Skeletal muscle tissue (tissue), 4 donors: ENCODE data around the gene UCN3. TPM values are rescaled to one million over a fixed set of nuclear protein-coding genes. Genes with fewer than 3 reads are reported as not detected.

Experiments used
- H3K27ac ChIP-seq: one replicate; pipeline ENCODE4 v1.7.0; 2013; ENCODE audit warnings: mild to moderate bottlenecking, low read depth, low read length, inconsistent platforms
- H3K27me3 ChIP-seq, 3 donors: one replicate each; pipeline ENCODE4 v1.7.0; 2013; ENCODE audit warnings: low read length in 3 of 3; ENCODE audit not compliant: control insufficient read depth in 3 of 3, insufficient read depth in 3 of 3
- H3K36me3 ChIP-seq, 3 donors: one replicate each; pipeline ENCODE4 v1.7.0; 2013; ENCODE audit warnings: low read length in 3 of 3; ENCODE audit not compliant: control insufficient read depth in 3 of 3, insufficient read depth in 3 of 3
- H3K4me1 ChIP-seq, 3 donors: one replicate each; pipeline ENCODE4 v1.7.0; 2013; ENCODE audit warnings: low read length in 3 of 3, mild to moderate bottlenecking in 3 of 3; ENCODE audit not compliant: control insufficient read depth in 3 of 3, insufficient read depth in 3 of 3
- H3K4me3 ChIP-seq, 3 donors: one replicate each; pipeline ENCODE4 v1.7.0; 2013; ENCODE audit warnings: low read length in 3 of 3
- H3K9ac ChIP-seq, 3 donors: one replicate each; pipeline ENCODE4 v1.7.0; 2013; ENCODE audit warnings: low read length in 3 of 3, mild to moderate bottlenecking in 3 of 3, moderate library complexity in 2 of 3, low read depth in 1 of 3
- H3K9me3 ChIP-seq, 3 donors: one replicate each; pipeline ENCODE4 v1.7.0; 2013; ENCODE audit warnings: low read length in 3 of 3; ENCODE audit not compliant: control insufficient read depth in 3 of 3
- total RNA-seq: library from RNA; depleted of rRNA; stranded (reverse); fragments of >200 nt; gene quantifications from one replicate; pipeline ENCODE4 v1.2.3, GENCODE V29; 2014
- donor health status: Osteomylitis.

UCN3 gene
- total RNA-seq, 1 donor from 2014 or later, result not detected

- H3K9me3 ChIP-seq, result no peaks in the 10 kb centered on the region
Measured at GRCh38 chr10:5418584-5418983, 53.8 kb downstream of the UCN3 start.

DNA sequence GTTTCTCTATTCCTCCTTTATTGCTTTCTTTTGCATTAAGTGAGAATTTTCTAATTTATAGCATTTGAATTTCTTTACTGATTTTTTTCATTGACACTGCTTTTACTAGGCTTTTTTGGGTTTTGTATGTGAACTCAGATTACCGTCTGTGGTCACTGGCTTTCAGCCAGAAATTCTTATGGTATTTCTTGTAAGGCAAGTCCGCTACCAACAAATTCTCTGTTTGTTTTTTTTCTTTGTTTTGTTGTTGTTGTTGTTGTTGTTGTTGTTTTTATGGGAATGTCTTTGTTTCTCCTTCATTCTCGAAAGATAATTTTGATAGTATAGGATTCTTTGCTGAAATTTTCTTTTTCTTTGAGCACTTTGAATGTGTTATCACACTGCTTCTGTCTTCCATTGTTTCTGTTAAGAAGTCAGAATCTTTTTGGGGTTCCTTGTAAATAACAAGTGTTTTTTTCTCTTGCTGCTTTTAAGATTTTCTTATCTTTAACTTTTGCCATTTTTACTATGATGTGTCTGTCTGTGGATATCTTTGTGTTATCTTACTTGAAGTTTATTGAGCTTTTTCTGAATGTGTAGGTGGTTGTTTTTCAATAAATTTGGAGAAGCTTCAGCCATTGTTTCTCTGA lies 54.8 kb downstream of the UCN3 start:
- Histone ChIP-seq H3K9ac (no peak overlapping the region), H3K9me3 (no peaks in the 10 kb centered on the region), H3K4me1 (peaks cover 9 to 14% (median 10%) of the 10 kb centered on the region in 3 donors), H3K36me3 (no peaks in the 10 kb centered on the region), H3K27me3 (no peaks in the 10 kb centered on the region), H3K4me3 (no peak overlapping the region), H3K27ac (no peak overlapping the region)

More at GRCh38 chr10:5418584-5418983, 53.8 kb downstream of the UCN3 start:
- no peak overlapping the region for H3K27ac ChIP-seq
- no peaks in the 10 kb centered on the region for H3K27me3 ChIP-seq
- peaks cover 9 to 14% (median 13%) of the 10 kb centered on the region in 3 donors for H3K4me1 ChIP-seq
- H3K36me3 ChIP-seq, result no peaks in the 10 kb centered on the region
- no peak overlapping the region for H3K9ac ChIP-seq
- H3K4me3 ChIP-seq, result no peak overlapping the region

DNA sequence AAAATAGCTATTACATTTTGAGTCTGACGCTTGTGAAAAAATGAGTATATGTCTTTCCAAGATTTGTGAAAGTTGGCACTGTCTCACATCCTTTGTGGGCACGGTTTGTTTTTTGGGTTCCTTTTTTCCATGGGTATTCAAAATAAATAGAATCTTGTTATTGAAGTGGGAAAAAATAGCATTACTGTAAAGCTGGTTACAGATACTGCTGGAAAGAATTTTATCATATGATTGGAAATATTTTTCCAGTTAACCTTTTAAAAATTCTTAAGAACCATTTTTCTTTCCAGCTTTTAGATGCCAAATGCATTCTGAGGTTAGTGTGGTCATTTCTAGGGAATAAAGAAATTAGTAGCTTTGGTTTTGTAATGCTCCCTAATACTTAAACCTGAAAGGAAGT lies 59.0 kb downstream of the UCN3 start:
- H3K27ac ChIP-seq, result no peak overlapping the region
- H3K27me3 ChIP-seq, result no peaks in the 10 kb centered on the region
- peaks cover 0 to 3% (median 0%) of the 10 kb centered on the region in 3 donors for H3K4me1 ChIP-seq
- H3K9me3 ChIP-seq, result no peaks in the 10 kb centered on the region
- H3K36me3 ChIP-seq, result no peaks in the 10 kb centered on the region
- no peak overlapping the region for H3K4me3 ChIP-seq
- no peak overlapping the region for H3K9ac ChIP-seq

Other genes with a start within 250 kb of the UCN3 start
- not detected for gene AKR1C8, start 179.8 kb upstream of the UCN3 start, total RNA-seq
- not detected for gene AKR1C4, start 168.1 kb upstream of the UCN3 start, total RNA-seq
- gene TUBAL3, start 39.9 kb downstream of the UCN3 start, total RNA-seq, result not detected
- gene NET1, start 47.6 kb downstream of the UCN3 start, total RNA-seq, result 79.3 TPM
- not detected for gene CALML5, start 134.6 kb downstream of the UCN3 start, total RNA-seq
- gene CALML3, start 160.0 kb downstream of the UCN3 start, total RNA-seq, result not detected